Lower leg skin (tissue), 3 donors: ENCODE data around the gene ARHGAP29.

ENCODE experiments used
- POLR2A ChIP-seq, 2 donors: fragments of 450-650 bp; IDR thresholded peaks; one replicate each; pipeline ENCODE4 v1.6.1; 2016 to 2017; ENCODE audit warnings: antibody characterized with exemption in 2 of 2, mild to moderate bottlenecking in 1 of 2, moderate library complexity in 1 of 2
- TF ChIP-seq, protein P1 (sequence below), 3 donors: fragments of 450-650 bp; IDR thresholded peaks; one replicate each; pipeline ENCODE4 v1.5.1; 2016; ENCODE audit warnings: antibody characterized with exemption in 3 of 3, mild to moderate bottlenecking in 3 of 3, moderate library complexity in 2 of 3

- TF ChIP-seq, protein P1, sequence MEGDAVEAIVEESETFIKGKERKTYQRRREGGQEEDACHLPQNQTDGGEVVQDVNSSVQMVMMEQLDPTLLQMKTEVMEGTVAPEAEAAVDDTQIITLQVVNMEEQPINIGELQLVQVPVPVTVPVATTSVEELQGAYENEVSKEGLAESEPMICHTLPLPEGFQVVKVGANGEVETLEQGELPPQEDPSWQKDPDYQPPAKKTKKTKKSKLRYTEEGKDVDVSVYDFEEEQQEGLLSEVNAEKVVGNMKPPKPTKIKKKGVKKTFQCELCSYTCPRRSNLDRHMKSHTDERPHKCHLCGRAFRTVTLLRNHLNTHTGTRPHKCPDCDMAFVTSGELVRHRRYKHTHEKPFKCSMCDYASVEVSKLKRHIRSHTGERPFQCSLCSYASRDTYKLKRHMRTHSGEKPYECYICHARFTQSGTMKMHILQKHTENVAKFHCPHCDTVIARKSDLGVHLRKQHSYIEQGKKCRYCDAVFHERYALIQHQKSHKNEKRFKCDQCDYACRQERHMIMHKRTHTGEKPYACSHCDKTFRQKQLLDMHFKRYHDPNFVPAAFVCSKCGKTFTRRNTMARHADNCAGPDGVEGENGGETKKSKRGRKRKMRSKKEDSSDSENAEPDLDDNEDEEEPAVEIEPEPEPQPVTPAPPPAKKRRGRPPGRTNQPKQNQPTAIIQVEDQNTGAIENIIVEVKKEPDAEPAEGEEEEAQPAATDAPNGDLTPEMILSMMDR (IDR thresholded peaks at IDR 0.05) = no peak
- no peak for TF ChIP-seq POLR2A (IDR thresholded peaks at IDR 0.05)
Observed at GRCh38 chr1:94236630-94237290, 624 bp downstream of the ARHGAP29 start.
